HuH-7.5 (cell line): ENCODE results near the gene GSTO2.

Experiments
- DNase-seq: peaks from one replicate; pipeline ENCODE4 v3.0.0; 2011; ENCODE audit warnings: low spot score

GSTO2 gene

DNA sequence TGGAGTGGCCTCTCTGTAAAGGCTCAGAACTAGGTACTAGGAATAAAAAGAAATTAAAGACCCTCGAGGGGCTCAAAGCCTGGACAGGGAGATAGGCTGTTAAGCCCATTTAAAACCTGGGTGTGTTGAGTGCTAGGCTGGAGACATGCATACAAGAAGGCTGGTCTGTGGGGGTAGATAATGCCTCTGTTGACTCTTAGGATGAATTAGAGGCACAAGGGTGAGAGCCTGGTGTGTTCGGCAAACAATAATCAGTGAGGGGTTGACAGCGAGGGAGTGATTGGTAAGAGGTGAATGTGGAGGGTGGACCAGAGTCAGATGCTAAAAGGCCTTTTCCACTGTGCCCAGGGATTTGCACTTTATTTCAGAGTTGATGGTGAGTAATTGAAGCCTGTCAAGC lies 12.7 kb downstream of the GSTO2 start:
- DNase-seq, result no peak

DNA sequence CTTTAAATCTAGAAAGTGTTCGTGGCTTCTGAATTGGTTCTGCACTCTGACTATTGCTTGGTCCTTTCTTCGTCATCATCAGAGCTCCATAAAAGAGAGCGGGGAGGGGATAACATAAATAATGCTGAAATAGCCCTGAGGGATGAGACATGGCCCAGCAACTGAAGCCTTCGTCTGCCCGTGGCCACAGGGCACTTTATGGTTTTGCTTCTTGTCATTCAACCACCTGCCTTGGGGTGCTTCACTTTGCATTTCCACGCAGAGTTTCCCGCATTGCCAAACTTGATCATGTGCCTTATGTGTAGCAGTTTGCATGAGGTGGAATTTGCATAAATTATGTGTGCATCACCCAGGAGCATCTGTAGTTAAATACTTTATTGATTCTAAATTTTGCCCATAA lies 15.9 kb downstream of the GSTO2 start:
- no peak for DNase-seq

DNA sequence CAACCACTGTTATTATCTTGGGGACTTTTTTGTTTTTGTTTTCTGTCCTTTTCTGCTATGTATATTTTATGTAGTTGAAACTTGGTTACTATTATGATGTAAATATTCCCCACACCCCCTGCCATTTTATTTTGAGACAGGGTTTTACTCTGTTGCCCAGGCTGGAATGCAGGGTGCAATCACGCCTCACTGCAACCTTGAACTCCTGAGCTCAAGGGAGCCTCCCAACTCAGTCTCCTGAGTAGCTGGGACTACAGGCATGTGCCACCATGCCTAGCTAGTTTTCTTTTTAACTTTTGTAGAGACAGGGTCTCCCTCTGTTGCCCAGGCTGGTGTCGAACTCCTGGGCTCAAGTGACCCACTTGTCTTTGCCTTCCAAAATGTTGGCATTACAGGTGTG lies 18.0 kb downstream of the GSTO2 start:
- no peak for DNase-seq

DNA sequence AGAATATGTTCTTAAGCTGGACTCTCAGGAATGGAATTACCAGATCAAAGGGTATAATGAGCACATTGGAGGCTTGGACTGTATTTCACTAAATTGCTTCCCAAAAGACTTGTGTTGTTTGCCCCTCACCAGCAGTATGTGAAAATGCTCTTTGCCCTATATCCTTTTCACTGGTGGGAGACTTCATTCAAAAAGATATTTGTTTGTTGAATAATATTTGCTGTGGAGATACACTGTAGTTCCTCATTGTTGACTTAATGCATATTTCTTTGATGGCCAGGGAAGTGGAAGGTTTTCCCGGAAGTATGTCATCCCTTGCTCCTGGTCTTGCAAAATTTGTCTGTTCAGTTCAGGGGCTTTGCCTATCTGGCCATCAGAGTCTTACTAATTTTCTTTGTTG lies 19.4 kb downstream of the GSTO2 start:
- DNase-seq, result peak; percentile 67

DNA sequence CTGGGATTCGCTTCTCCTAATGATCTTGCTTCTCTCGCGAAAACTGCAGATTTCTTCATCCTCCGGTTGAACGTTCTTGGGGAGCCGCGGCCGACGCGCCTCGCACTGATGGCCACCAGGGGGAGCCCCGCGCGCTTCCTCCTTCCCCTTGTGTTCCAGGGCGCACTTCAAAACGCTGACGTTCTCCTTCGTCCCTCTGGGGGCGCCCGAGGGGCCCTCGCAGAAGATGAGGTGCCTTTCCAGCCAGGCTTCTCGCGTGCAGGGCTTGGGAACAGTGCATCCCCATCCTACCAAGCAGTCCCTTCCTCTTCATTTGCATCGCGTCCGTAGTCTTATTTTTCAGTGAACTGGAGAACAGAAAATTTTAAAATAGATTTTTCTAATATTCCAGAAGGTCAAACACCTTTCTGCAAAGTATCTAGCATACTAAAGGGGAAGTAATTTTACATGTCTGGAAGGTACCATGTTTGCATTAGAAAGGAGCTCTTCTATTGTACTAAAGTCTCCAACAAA lies 22.5 kb downstream of the GSTO2 start:
- peak; percentile 70 for DNase-seq

DNA sequence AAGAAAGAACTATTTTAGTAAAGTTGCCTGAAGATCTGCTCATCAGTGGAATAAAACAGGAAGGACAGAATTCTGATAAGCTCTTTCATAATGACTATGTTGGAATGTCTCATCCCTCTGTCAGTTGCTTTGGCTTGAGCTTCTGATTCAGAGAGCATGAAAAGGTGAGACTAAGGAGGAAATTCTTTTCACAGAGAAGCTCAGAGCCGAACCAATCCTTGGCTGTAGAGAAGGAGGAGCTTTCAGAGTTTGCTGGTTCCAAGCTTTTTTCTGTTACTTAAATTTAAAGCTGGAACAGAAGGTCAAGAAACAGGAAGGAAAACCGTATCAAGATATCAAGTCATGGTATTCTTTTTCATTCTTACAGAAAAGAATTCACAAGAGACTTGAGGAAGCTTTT lies 24.0 kb downstream of the GSTO2 start:
- DNase-seq, result no peak

DNA sequence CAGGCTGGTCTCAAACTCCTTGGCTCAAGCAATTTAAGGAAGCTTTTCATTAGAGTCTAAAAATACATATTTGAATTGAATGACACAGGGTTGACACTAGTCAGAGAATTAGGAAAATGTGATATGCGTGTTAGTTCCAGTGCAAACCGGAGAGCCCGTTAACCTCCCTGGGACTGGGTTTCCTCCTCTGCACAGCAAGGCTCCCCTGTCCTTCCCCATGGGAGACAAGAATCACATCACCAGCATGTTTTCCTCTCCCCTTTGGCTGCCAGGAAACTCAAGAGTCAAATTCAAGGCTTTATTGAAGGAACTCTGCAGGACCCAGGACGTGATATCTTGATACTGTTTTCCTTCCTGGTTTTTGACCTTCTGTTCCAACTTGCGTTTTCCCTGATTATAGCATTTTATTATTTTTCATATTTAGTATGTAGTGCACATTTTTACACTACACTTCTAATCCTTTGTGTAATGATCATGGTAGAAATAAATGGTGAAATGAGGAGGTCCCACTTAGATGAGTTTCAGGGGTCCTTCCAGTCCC lies 24.9 kb downstream of the GSTO2 start:
- no peak for DNase-seq

DNA sequence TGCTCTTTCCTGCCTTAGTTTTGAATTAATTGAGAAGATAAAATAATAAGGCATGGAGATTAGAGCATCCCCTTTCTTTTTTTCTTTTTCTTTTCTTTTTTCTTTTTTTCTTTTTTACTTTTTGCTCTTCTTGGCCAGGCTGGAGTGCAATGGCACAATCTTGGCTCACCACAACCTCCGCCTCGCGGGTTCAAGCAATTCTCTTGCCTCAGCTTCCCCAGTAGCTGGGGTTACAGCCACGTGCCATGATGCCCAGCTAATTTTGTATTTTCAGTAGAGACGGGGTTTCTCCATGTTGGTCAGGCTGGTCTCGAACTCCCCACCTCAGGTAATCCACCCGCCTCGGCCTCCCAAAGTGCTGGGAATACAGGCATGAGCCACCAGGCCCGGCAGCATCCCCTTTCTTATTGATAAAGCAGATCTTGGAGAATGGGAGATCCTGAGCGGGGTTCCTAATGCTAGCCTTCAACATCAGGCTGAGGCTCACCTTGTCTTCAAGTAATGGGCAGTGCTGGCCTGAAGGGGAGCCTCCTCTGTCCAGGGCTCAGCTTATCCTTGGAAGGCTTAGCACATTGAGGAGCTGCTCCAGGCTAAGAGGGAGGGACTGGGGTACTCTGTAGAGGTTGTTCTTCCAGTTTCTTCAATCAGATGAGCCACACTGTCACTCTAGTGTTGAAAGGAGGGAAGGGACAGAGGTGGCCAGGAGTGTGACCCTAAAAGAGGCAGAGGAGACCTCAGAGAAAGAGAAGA lies 27.9 kb downstream of the GSTO2 start:
- no peak for DNase-seq

DNA sequence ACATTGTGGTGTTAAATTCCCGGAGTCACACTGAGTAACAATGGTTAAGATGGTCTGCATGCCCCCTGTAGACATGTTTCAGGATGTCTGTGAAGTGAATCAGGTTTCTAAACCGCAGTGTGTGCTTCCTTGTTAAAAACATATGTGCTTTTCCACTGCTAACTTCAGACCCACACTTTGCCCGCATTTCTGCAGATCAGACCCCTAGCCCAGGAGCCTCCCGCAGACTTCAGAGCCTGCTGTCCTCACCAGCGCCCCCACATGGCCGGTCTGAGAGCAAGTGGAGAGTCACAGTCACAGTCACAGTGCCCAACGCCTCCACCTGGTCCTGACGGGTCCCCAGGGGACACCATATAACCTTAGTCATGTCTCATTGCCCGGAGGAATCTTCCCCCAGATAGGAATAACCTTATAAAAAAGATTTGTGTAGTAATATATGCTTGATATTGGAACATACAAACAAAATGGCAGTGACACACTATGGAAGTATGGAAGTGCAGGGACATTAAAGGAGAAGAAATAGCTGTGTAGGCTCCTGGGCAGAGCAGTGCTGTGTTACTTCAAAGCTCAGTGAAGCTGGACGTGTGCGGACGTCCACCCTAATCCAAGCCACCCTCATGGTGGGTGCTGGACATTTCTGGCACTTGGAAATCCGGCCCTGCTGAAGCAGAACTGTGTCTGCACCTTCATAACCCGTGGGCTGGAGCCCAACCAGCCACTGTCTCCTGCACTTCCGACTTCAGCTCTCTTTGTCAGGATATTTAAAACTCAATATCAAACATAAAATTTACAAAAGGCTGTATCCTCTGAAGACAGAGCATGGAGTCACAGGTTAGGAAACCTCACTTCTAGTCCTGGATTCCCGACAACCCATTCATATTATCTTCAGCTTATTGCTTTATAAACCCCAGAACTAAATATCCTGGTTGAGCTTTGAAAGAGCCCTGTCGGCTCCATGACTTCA lies 29.0 kb downstream of the GSTO2 start:
- DNase-seq, result peak; percentile 47

DNA sequence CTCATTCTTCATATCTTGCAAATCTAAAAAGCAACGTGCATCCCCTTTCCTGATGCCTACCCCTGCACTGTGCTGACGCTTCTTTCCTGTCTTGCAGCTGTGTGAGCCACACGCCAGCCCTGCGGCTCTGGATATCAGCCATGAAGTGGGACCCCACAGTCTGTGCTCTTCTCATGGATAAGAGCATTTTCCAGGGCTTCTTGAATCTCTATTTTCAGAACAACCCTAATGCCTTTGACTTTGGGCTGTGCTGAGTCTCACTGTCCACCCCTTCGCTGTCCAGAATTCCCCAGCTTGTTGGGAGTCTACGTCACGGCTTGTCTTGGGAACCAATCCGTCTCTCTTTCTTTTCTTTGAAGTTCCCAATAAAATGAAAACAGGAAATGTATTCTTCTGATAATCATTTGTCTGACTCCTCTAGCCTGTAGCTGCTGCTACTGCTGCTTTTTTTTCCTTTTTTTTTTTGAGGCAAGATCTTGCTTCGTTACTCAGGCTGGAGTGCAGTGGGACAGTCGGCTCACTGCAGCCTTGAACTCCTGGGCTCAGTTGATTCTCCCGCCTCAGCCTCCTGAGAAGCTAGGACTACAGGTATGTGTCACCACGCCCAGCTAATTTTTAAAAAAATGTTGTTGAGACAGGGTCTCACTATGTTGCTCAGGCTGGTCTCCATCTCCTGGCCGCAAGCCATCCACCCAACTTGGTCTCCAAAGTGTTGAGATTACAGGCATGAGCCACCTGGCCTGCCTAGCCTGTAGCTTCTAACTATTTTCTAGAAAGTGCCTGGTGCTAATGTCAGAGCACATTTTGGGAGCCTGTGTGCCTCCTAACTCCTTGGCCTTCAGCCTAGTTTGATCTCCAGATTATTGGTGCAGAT lies 30.3 kb downstream of the GSTO2 start:
- DNase-seq, result no peak

DNA sequence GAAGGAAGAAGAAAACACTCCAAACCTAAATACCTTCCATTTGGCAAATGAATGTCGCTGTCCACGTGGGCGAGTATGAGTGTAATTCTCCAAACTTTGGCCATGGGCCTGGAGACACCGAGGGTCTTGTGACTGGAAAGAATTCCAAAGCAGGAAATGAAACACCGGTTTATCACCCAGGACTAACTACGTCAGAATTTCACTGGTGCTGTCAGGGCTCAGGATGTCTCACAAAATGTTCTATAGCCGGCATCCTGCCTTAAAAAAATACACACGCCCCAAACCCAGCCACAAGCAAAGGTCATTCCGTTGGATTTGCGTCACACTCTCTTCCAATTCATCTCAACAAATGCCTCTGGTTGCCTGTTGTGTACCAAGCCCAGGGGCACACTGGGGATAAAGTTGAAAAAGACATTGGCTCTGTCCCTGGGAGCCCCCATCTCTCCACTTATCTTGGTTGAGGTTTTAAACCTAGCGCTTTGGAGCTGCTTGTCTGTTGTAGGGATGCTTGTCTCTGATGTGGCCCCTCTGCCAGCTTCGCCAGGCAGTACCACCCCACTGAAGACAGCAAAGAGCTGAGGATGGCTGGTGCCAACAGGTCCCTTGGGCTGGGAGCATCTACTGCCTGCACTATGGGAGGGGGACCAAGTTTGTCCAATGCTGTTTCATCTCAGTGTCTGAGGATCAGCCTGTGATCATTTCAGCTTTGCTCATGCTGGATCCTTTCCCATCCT lies 31.2 kb downstream of the GSTO2 start:
- no peak for DNase-seq

DNA sequence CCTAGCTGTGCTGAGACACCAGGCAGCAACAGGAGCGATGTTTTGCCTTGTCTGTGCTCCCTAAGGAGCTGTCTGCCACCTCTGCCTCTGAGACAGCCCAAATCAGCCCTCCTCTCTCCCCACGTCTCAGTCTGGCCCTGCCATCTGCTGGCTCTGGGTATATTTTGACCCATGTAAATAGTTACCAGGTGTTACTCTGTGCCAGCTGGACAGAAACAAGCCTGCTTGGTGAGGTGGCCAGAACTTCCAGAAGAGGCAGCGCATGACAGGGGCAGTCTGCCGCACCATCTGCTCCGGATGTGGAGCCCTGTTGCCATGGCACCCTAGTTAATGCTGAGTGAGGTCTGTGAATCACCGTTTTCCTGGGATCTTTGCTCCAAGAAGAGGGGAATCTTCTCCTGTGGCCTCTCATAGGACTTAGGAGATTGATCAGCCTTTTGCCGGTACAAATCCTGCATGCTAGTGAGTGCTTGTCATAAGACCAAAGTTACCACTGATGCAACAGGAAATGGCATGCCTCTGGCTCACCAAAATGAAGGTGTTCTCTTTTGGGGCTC lies 31.8 kb downstream of the GSTO2 start:
- DNase-seq, result no peak

DNA sequence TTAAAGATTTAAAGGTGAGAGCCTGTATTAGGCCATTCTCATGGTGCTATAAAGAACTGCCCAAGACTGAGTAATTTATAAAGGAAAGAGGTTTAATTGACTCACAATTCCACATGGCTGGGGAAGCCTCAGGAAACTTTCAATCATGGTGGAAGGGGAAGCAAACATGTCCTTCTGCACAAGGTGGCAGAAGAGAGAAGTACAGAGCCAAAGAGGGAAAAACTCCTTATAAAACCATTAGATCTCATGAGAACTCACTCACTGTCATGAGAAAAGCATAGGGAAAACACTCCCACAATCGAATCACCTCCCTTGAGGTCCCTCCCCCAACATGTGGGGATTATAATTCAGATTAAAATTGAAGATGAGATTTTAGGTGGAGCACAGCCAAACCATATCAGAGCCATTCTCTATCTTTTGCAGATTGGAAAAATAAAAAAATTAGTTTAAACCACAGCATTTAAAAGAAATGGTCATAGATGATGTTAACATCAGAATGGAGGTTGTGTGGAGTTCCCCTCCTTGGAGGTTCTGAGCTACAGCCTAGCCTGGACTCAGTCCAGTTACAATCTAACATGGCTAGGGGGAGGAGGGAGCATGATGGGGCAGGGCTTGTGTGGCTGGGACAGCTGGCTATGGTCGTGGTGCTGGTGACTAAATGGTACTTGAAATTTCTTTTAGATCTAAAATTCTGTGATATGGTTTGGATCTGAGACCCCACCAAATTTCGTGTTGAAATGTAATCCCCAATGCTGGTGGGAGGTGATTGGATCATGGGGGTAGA lies 33.1 kb downstream of the GSTO2 start:
- no peak for DNase-seq

DNA sequence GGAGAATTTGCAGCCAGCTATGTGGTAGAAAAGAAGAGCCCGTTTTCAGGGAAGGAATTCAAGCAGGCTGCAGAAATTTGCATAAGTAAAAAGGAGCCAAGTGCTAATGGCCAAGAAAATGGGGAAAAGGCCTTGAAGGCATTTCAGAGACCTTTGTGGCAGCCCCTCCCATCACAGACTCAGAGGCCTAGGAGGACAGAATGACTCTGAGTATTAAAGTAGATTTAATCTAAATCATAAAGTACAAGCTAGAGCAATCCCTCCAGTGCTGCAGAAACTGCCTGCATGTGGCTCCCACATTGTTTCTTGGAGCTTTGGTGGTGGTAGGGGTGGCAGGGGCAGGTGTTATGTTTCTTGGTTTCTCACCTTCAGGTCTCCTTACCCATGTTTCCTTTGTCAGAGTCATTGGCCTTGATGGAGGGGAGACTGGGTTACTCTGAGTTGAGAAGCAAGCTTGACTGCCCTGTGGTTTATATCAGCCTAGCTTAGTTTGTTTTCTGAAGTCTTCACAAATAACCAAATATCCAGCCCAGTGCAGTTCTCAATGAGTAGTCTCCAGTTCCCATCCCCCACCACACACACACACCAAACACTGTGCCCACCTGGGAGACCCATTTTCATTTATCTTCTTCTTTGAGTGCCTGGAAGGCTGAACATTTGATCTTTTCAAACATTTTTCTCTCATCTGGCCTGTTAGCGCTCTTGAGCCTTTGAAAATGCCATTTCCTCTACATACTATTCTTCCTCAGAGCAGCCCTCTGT lies 34.8 kb downstream of the GSTO2 start:
- no peak for DNase-seq

DNA sequence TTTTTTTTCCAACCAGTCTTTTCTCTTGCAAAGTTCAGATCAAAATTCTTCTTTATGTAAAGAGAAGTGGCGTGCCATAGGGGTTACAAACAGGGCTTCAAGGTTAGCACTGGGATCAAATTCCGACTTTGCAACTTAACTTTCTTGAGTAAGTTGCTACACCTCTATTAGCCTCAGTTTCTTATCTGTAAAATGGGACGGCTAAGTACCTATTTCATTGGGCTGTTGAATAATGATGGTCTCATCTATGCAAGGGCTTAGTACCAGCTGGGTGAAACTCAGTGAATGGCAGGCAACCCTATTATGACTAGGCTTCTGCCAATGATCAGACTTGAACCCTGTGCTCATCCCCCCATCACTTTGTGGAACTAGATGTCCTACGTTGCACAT lies 35.4 kb downstream of the GSTO2 start:
- no peak for DNase-seq

DNA sequence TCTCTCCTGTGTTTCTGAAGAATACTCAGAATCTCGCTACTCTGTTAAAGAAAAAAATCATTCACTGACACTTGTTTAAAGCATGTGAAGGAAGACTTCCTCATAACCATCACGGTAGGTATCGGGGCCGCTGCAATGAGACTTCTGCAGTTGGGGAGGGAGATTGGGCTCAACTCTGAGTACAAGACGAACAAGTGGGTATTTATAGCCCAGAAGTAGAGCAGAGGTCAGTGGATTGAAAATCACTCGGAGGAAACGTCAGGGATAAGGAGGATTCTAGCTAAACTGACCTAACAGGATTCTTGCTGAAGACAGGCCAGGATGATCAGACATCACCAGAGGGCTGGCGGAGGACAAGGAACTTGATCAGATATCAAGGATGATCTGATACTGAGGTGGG lies 35.9 kb downstream of the GSTO2 start:
- no peak for DNase-seq

DNA sequence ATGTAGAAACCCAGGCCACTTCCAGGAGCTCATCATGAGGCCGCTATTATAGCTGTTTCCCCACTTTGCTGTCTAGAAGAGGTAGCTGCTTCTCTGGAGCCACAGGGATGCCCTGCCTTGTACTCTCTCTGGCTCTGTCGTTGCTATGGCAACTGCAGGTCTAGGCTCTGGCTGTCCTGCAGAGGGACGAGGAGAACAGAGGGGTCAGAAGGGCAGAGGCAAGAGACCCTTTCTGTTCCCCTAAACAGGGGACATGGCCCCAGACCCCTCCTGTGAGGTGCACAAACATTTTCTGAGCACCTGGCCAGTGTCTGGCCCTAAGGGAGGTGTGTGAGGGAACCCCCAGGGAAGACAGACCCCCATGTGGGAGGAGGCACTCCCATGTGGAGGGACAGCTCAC lies 37.9 kb downstream of the GSTO2 start:
- DNase-seq, result no peak

DNA sequence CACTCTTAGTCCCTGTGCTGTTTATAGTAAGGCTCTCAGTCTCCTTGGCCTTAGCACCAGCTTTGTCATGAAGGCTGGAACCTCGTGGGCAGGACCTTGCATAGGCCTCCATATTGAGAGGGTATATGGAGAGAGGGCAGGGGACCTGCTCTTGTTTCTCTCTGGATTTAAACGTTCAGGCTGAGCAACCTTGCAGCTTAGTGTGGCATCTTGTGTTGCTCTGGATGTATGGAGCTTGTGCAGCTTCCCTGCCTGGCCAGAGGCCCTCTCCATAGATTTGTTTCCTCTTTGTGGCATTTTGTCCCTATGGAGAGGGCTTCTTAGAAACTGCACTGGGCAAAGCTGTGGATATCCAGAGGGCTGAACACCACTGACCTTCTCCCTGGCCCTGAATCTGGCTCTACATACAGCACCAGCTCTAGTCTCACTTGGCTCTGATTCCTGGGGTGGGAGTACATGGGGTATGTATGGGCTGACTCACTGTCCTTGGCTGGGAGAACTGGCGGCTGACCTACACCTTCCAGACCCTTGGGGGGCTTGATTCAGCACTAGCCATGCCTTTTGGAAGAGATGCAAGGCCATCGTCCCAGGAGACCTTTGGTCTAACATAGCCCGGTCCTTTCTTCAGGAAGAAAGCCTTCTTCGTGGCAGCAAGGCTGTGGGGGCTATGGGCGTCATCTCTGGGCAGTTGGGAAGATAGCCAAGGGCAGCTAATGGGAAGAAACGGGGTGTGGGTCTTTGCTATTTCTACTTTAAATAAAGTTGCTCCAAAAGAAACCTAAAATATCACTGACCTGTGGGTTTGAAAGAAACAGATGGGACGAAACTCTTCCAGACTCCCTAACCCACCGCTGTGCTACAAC lies 38.8 kb downstream of the GSTO2 start:
- DNase-seq, result no peak
